HUES48 (cell line): ENCODE data around the gene IGFBP7.

Experiments used
- H3K27ac ChIP-seq: one replicate; pipeline ENCODE4 v1.7.0; 2013; ENCODE audit warnings: low read depth, low read length, inconsistent platforms
- H3K27me3 ChIP-seq: 2 replicates; pipeline ENCODE4 v1.6.1; 2013; ENCODE audit warnings: mild to moderate bottlenecking, low read length; ENCODE audit not compliant: control insufficient read depth, insufficient read depth
- H3K36me3 ChIP-seq: 2 replicates; pipeline ENCODE4 v1.6.1; 2013; ENCODE audit warnings: low read length; ENCODE audit not compliant: control insufficient read depth, insufficient read depth
- H3K4me1 ChIP-seq: 2 replicates; pipeline ENCODE4 v1.6.1; 2013; ENCODE audit warnings: mild to moderate bottlenecking, low read length; ENCODE audit not compliant: control insufficient read depth, insufficient read depth
- H3K4me3 ChIP-seq: 2 replicates; pipeline ENCODE4 v1.5.1; 2013; ENCODE audit warnings: mild to moderate bottlenecking, low read depth, low read length
- H3K9ac ChIP-seq: 2 replicates; pipeline ENCODE4 v1.6.1; 2013; ENCODE audit warnings: mild to moderate bottlenecking, low read depth, low read length, moderate library complexity
- H3K9me3 ChIP-seq: 2 replicates; pipeline ENCODE4 v1.6.1; 2013; ENCODE audit warnings: low read length; ENCODE audit not compliant: control insufficient read depth, insufficient read depth

The IGFBP7 gene

DNA sequence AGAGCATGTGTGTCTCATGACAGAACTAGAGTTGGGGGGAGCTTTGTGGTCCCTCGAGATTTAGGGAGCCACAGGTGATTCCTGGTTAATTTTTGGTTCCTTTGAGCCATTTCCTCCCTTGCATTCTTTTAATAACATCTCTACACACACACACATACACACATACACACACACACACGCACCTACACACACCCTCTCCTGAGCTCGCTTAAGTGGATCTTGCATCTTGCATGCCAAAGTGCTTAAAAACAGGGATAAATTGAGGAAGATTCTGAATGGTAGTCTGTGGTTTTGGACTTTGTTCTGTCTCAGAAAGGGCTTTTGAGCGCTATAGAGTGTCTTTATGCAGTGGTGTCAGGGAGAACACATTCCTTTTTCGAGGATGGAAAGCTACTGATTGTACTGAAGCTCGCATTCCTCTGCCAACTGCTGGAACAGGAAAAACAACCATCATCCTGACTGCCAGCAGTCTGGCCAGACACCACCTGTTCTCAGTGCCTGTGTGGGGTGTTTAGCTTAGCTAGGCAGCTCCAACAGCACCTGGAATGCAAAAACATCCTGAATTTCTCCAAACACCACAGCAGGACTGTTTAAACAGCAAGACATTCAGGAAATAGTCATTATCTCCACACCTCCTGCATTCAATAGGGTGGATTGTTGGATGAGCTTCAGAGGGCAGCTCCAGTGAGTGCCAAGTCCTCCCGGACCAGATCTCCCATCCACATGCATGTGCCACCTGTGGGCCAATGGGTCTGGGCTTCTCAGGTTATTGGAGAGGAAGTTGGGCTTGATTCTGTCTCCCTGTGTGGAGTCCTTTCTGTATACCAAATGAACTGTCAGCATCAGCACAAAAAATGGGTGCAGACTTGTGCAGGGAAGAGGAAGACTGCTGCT is 21.9 kb upstream of the IGFBP7 start:
- Histone ChIP-seq H3K4me3 (no peak overlapping the region), H3K9ac (no peak overlapping the region), H3K36me3 (no peaks in the 10 kb centered on the region), H3K4me1 (0 out of 2 replicates have a peak, but pooled peaks cover 3% of the 10 kb centered on the region), H3K9me3 (peaks cover 13% of the 10 kb centered on the region), H3K27me3 (no peaks in the 10 kb centered on the region), H3K27ac (no peak overlapping the region)

DNA sequence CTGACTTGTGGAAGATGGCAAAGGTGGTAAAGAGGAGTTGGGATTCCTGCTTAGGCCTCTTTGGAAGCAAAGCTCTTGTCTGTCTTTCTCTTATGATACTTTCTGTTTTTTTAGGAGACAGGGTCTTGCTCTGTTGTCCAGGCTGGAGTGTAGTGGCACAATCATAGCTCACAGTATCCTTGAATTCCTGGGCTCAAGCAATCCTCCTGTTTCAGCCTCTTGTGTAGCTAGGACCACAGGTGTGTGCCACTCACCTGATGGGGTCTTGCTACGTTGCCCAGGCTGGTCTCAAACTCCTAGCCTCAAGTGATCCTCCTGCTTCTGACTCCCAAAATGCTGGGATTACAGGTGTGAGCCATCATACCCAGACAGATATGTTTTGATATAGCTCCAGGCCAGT is 19.3 kb upstream of the IGFBP7 start:
- no peak overlapping the region for H3K27ac ChIP-seq
- no peak overlapping the region for H3K4me3 ChIP-seq
- no peak overlapping the region for H3K9ac ChIP-seq
- H3K27me3 ChIP-seq, result no peaks in the 10 kb centered on the region
- H3K4me1 ChIP-seq, result 0 out of 2 replicates have a peak, but pooled peaks cover 3% of the 10 kb centered on the region
- H3K36me3 ChIP-seq, result no peaks in the 10 kb centered on the region
- H3K9me3 ChIP-seq, result peaks cover 9% of the 10 kb centered on the region

DNA sequence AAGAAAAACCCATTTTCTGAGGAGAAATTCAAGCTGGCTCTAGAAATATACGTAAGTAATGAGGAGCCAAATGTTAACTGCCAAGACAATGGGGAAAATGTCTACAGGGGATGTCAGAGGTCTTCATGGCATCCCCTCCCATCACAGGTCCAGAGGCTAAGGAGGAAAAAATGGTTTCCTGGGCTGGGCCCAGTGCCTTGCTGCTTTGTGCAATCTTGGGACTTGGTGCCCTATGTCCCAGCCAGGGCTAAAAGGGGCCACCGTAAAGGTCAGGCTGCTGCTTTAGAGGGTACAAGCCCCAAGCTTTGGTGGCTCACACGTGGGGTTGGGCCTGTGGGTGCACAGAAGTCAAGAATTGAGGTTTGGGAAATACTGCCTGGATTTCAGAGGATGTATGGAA is 17.2 kb upstream of the IGFBP7 start:
- Histone ChIP-seq H3K36me3 (no peaks in the 10 kb centered on the region), H3K4me3 (no peak overlapping the region), H3K9ac (no peak overlapping the region), H3K4me1 (0 out of 2 replicates have a peak, but pooled peaks cover 3% of the 10 kb centered on the region), H3K9me3 (peaks cover 9% of the 10 kb centered on the region), H3K27ac (no peak overlapping the region), H3K27me3 (no peaks in the 10 kb centered on the region)

DNA sequence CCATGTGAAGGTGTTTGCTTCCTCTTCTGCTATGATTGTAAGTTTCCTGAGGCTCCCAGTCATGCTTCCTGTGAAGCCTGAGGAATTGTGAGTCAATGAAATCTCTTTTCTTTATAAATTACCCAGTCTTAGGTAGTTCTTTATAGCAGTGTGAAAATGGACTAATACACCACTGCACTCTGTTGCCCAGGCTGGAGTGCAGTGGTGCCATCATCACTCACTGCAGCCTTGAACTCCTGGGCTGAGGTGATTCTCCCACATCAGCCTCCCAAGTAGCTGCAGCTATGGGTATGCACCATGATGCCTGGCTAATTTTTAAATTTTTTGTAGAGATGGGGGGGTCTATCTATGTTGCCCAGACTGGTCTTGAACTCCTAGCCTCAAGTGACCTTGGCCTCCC is 15.8 kb upstream of the IGFBP7 start:
- no peak overlapping the region for H3K27ac ChIP-seq
- no peaks in the 10 kb centered on the region for H3K4me1 ChIP-seq
- no peak overlapping the region for H3K4me3 ChIP-seq
- H3K36me3 ChIP-seq, result no peaks in the 10 kb centered on the region
- H3K9ac ChIP-seq, result no peak overlapping the region
- H3K9me3 ChIP-seq, result peaks cover 9% of the 10 kb centered on the region
- H3K27me3 ChIP-seq, result no peaks in the 10 kb centered on the region

DNA sequence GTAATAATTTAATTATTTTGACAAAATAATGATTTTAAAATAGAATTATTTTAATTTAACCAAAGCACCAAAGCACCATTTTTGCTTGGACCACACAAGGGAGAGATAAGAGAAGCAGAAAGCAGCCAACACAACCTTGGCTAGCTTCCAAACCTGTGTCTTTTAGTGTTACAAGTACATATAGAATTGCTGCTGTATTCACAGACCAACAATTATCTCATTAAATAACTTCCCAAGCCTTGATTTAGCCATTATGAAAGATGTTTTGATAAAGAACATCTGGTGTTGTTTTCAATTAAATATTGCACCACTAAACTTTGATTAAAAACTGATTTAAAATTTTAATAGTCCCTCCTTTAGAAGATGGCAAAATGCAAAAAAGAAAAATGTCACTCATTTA is 14.0 kb upstream of the IGFBP7 start:
- Histone ChIP-seq H3K9ac (no peak overlapping the region), H3K4me3 (no peak overlapping the region), H3K27me3 (no peaks in the 10 kb centered on the region), H3K9me3 (peaks cover 9% of the 10 kb centered on the region), H3K36me3 (no peaks in the 10 kb centered on the region), H3K4me1 (no peaks in the 10 kb centered on the region), H3K27ac (no peak overlapping the region)

DNA sequence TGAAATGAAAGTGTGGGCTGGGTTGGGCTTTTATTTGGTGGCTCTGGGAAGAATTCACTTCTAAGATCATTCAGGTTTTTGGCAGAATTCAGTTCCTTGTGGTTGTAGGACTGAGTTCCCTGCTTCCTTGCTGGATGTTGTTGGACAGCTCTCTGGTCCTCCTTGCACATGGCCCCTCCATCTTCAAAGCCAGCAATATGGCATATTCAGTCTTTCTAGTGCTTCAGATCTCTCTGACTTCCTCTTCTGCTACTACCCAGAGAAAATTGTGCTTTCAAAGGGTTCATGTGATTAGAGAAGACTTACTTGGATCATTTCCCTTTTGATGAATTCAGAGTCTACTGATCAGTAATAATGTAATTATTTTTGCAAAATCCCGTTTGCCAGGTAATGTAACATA is 12.8 kb upstream of the IGFBP7 start:
- Histone ChIP-seq H3K9ac (no peak overlapping the region), H3K36me3 (no peaks in the 10 kb centered on the region), H3K27me3 (no peaks in the 10 kb centered on the region), H3K27ac (no peak overlapping the region), H3K9me3 (peaks cover 7% of the 10 kb centered on the region), H3K4me3 (no peak overlapping the region), H3K4me1 (no peaks in the 10 kb centered on the region)

DNA sequence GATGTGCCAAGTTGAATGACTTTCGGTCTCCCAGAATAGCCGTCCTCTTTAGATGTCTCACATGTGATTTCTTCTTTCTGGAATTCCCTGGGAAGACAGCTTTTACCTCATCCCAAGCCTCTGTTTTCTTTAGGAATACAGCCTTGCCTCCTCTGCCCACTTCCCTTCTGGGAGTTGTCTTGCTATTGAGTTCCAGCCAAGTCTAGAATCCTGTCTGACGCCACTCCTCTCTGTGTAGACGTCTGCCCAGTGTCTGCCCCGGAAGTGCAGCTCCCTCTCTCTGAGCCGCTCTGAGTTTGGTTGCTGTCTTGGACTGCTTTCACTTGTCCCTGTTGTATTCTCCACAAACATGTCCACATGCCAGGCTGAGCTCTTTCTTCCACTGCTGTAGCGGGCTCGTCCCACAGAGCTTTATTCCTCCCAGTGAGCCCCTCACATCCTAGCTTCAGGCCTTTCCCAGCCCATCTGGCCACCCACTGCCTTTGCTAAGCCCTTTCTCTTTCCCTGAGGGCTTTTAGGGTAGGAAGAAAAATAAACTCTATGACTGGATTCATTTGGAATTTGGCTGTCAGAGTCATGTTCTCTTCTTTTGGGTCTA is 9.0 kb upstream of the IGFBP7 start:
- no peak overlapping the region for H3K4me3 ChIP-seq
- no peaks in the 10 kb centered on the region for H3K36me3 ChIP-seq
- no peak overlapping the region for H3K27ac ChIP-seq
- no peaks in the 10 kb centered on the region for H3K27me3 ChIP-seq
- H3K9me3 ChIP-seq, result no peaks in the 10 kb centered on the region
- H3K4me1 ChIP-seq, result no peaks in the 10 kb centered on the region
- H3K9ac ChIP-seq, result no peak overlapping the region

DNA sequence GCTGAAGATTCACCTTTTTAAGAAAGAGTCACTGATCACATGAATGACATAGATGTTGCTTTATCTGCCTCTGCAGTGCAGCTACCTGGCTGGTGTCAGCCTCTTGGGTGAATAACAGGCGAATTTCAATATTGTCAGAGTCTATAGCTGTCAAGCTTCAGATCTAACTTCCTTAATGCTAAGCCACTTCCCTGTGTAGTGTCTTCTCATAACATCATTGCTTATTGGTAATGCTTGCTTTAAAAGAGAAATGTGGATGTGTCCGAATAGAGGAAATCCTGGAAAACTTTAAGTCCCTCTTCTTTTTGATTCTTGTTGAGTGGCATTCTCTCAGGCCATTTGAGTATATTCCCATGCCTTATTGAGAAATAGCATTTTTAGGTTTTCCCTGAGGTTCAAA is 7.3 kb upstream of the IGFBP7 start:
- Histone ChIP-seq H3K4me3 (no peak overlapping the region), H3K9ac (no peak overlapping the region), H3K4me1 (no peaks in the 10 kb centered on the region), H3K9me3 (no peaks in the 10 kb centered on the region), H3K27me3 (peaks cover 9% of the 10 kb centered on the region), H3K27ac (no peak overlapping the region), H3K36me3 (no peaks in the 10 kb centered on the region)

DNA sequence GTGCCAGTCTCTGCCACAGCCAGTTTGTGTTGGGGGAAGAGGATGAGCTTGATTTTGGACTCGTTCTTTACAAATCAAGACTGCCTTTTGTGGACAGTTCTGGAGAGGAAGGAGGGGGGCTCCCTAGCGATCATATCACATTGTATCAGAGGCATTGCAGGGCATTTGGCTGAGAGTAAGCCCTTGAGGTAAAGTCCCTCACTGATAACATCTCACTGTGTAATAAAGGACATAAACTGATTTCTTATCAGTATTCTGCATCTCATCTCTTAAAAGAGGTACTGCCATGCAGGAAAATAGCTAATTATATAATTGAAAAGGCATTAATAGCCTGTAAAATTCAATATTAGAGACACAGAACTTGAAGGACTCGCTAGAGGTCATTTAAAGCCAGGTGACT is 6.1 kb upstream of the IGFBP7 start:
- Histone ChIP-seq H3K9me3 (no peaks in the 10 kb centered on the region), H3K4me3 (no peak overlapping the region), H3K9ac (no peak overlapping the region), H3K27ac (no peak overlapping the region), H3K4me1 (peaks cover 3% of the 10 kb centered on the region), H3K36me3 (no peaks in the 10 kb centered on the region), H3K27me3 (peaks cover 22% of the 10 kb centered on the region)

DNA sequence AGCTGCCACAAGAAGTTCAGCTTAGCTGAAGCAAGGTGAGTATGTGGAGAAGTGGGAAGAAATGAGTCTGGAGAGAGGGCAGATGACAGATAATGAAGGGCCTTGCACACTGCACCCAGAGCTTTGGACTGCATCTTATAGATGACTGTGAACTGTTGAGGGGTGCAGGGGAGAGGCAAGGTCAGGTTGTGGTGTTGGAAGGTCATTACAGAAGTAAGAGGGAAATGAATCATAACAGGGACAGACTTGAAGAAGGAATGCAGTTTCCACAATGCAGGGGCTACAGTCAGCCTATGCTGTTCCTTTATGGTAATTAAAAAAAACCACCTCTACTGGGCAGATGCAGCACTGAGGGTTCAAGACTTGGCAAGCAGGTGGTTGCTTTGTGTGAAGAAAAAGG is 4.8 kb upstream of the IGFBP7 start:
- H3K36me3 ChIP-seq, result no peaks in the 10 kb centered on the region
- no peak overlapping the region for H3K27ac ChIP-seq
- no peak overlapping the region for H3K9ac ChIP-seq
- H3K9me3 ChIP-seq, result no peaks in the 10 kb centered on the region
- H3K27me3 ChIP-seq, result peaks cover 34% of the 10 kb centered on the region
- peaks cover 10% of the 10 kb centered on the region for H3K4me1 ChIP-seq
- H3K4me3 ChIP-seq, result no peak overlapping the region

DNA sequence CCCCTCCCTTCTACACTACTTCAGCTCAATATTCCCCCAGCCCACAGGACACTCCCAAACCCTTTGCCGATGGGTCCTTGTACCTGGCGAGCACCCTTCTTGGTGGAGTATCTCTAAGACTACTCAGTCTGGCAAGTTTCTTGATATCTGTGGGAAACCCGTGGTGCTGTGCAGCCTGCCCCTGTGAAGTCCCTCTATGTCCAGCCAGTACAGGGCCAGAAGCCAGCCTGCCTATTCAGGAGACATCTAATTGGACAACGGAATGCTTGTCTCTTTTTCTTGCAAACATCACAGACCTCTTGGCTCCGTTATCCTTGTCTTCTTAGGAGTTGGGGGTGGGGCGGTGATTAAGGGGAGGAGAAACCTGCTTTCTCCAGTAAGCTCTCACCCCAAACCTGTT is 3.7 kb upstream of the IGFBP7 start:
- Histone ChIP-seq H3K36me3 (no peaks in the 10 kb centered on the region), H3K9ac (no peak overlapping the region), H3K4me3 (no peak overlapping the region), H3K27ac (no peak overlapping the region), H3K9me3 (no peaks in the 10 kb centered on the region), H3K4me1 (peaks cover 10% of the 10 kb centered on the region), H3K27me3 (peaks cover 45% of the 10 kb centered on the region)
